PC-3 (cell line): ENCODE data around the gene TDP2.

Experiments
- EZH2 ChIP-seq: fragments of 300-600 bp; sonication (generic); IDR thresholded peaks from one replicate; pipeline ENCODE4 v1.6.1; 2017; ENCODE audit warnings: antibody characterized with exemption, mild to moderate bottlenecking, low read length; ENCODE audit not compliant: unreplicated experiment
- TF ChIP-seq, protein P1 (sequence below): fragments of 300-600 bp; sonication (generic); conservative IDR thresholded peaks from 2 replicates; pipeline ENCODE4 v1.5.1; 2017; ENCODE audit warnings: antibody characterized with exemption, low read depth, mild to moderate bottlenecking, low read length

- TF ChIP-seq, protein P1, sequence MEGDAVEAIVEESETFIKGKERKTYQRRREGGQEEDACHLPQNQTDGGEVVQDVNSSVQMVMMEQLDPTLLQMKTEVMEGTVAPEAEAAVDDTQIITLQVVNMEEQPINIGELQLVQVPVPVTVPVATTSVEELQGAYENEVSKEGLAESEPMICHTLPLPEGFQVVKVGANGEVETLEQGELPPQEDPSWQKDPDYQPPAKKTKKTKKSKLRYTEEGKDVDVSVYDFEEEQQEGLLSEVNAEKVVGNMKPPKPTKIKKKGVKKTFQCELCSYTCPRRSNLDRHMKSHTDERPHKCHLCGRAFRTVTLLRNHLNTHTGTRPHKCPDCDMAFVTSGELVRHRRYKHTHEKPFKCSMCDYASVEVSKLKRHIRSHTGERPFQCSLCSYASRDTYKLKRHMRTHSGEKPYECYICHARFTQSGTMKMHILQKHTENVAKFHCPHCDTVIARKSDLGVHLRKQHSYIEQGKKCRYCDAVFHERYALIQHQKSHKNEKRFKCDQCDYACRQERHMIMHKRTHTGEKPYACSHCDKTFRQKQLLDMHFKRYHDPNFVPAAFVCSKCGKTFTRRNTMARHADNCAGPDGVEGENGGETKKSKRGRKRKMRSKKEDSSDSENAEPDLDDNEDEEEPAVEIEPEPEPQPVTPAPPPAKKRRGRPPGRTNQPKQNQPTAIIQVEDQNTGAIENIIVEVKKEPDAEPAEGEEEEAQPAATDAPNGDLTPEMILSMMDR, result no peak
- TF ChIP-seq EZH2, result no peak
Measured at GRCh38 chr6:24631671-24632070, 35.0 kb downstream of the TDP2 start.
